Brain microvascular endothelial cell (primary cell): Measurements from ENCODE around the gene FHOD1.
A peak's percentile ranks its signal among the peaks of the same experiment; 100 is the strongest.

Experiments used
- DNase-seq: peaks from one replicate; pipeline ENCODE4 v3.0.0-alpha.2; 2020
- H3K27ac ChIP-seq: fragments of 250-450 bp; sonication (Bioruptor Pico); 2 replicates; pipeline ENCODE4 v1.5.1; 2020; ENCODE audit warnings: mild to moderate bottlenecking, moderate library complexity
- H3K27me3 ChIP-seq: fragments of 250-450 bp; sonication (Bioruptor Pico); replicated peaks from 2 replicates; pipeline ENCODE4 v1.5.1; 2020; ENCODE audit warnings: mild to moderate bottlenecking
- H3K36me3 ChIP-seq: fragments of 250-450 bp; sonication (Bioruptor Pico); replicated peaks from 2 replicates; pipeline ENCODE4 v1.5.1; 2020; ENCODE audit warnings: mild to moderate bottlenecking
- H3K4me3 ChIP-seq: 2 replicates; pipeline ENCODE4 v1.5.1; 2011; ENCODE audit warnings: low read depth, mild to moderate bottlenecking, control low read depth, low read length, moderate library complexity
- CTCF ChIP-seq: IDR thresholded peaks from 2 replicates; pipeline ENCODE4 v1.5.1; 2011; ENCODE audit warnings: low read depth, mild to moderate bottlenecking, moderate library complexity, low read length, control low read depth, inconsistent platforms; ENCODE audit errors: missing control alignments
- in situ Hi-C: cut with HindIII; loops from 2 replicates; pipeline ENCODE4 v1.10.0; 2017; ENCODE audit warnings: low sequenced_read_pairs, low pct_ligation_motif_present

The FHOD1 gene

GRCh38 chr16:67287960-67288359, 40.7 kb upstream of the FHOD1 start:
- no peak for TF ChIP-seq CTCF
- Histone ChIP-seq H3K36me3 (no peaks in the 10 kb centered on the region), H3K4me3 (no peak overlapping the region), H3K27ac (no peak overlapping the region), H3K27me3 (no peaks in the 10 kb centered on the region)
- in situ Hi-C loops = no loop called here
- DNase-seq = no peak

GRCh38 chr16:67286441-67287235, 39.4 kb upstream of the FHOD1 start:
- Histone ChIP-seq H3K27me3 (no peaks in the 10 kb centered on the region), H3K27ac (no peak overlapping the region), H3K36me3 (no peaks in the 10 kb centered on the region), H3K4me3 (no peak overlapping the region)
- TF ChIP-seq CTCF = no peak
- DNase-seq = no peak
- in situ Hi-C loops = no loop called here

GRCh38 chr16:67284699-67285646, 37.7 kb upstream of the FHOD1 start:
- TF ChIP-seq CTCF = peak; percentile 75
- in situ Hi-C loops = no loop called here
- Histone ChIP-seq H3K4me3 (no peak overlapping the region), H3K36me3 (no peaks in the 10 kb centered on the region), H3K27ac (no peak overlapping the region), H3K27me3 (no peaks in the 10 kb centered on the region)
- no peak for DNase-seq

GRCh38 chr16:67283826-67284555, 36.7 kb upstream of the FHOD1 start:
- Histone ChIP-seq H3K4me3 (no peak overlapping the region), H3K36me3 (no peaks in the 10 kb centered on the region), H3K27ac (no peak overlapping the region), H3K27me3 (no peaks in the 10 kb centered on the region)
- in situ Hi-C loops = no loop called here
- no peak for DNase-seq
- no peak for TF ChIP-seq CTCF

GRCh38 chr16:67283039-67283825, 36.0 kb upstream of the FHOD1 start:
- Histone ChIP-seq H3K27ac (no peak overlapping the region), H3K4me3 (no peak overlapping the region), H3K36me3 (no peaks in the 10 kb centered on the region), H3K27me3 (no peaks in the 10 kb centered on the region)
- in situ Hi-C loops = no loop called here
- peak; percentile 26 for DNase-seq
- TF ChIP-seq CTCF = peak; percentile 24
